C4-2B (cell line): Measurements from ENCODE around the gene PKN3.

Source experiments
- H3K27ac ChIP-seq: fragments of 450-650 bp; 2 replicates; pipeline ENCODE4 v1.5.1; 2017
- ZFX ChIP-seq: fragments of 450-650 bp; IDR thresholded peaks from 2 replicates; pipeline ENCODE4 v1.6.1; 2017
- TF ChIP-seq, protein P1 (sequence below): fragments of 450-650 bp; conservative IDR thresholded peaks from 2 replicates; pipeline ENCODE4 v1.5.1; 2017; ENCODE audit warnings: mild to moderate bottlenecking

The PKN3 gene

DNA sequence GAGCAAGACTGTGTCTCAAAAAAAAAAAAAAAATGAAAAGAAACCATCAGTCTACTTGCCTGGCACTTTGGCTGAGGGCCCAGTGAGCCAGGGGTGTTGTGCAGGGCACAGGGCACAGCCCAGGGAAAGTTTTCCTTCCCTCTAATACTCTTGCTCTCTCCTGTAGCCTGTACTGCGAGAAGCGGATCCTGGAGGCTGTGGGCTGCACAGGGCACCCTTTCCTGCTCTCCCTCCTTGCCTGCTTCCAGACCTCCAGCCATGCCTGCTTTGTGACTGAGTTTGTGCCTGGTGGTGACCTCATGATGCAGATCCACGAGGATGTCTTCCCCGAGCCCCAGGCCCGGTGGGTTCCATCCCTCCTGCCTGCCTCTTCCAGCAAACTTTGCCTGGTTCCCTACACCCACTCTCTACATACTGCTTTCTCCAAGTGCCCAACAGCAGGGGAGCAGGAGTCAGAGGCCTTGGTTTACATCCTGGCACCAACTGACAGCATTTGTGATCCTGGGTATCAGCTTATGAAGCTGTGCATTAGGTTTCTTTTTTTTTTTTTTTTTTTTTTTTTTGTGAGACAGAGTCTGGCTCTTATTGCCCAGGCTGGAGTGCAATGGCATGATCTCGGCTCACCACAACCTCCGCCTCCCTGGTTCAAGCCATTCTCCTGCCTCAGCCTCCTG lies 14.4 kb downstream of the PKN3 start:
- no peak overlapping the region for H3K27ac ChIP-seq
- TF ChIP-seq, protein P1, sequence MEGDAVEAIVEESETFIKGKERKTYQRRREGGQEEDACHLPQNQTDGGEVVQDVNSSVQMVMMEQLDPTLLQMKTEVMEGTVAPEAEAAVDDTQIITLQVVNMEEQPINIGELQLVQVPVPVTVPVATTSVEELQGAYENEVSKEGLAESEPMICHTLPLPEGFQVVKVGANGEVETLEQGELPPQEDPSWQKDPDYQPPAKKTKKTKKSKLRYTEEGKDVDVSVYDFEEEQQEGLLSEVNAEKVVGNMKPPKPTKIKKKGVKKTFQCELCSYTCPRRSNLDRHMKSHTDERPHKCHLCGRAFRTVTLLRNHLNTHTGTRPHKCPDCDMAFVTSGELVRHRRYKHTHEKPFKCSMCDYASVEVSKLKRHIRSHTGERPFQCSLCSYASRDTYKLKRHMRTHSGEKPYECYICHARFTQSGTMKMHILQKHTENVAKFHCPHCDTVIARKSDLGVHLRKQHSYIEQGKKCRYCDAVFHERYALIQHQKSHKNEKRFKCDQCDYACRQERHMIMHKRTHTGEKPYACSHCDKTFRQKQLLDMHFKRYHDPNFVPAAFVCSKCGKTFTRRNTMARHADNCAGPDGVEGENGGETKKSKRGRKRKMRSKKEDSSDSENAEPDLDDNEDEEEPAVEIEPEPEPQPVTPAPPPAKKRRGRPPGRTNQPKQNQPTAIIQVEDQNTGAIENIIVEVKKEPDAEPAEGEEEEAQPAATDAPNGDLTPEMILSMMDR = no peak
- TF ChIP-seq ZFX = no peak

- TF ChIP-seq, protein P1 = no peak
- no peak for TF ChIP-seq ZFX
- H3K27ac ChIP-seq = no peak overlapping the region
These were observed 15.7 kb downstream of the PKN3 start for GRCh38 chr9:128718047-128718446.

GRCh38 chr9:128718475-128718874 lies 16.2 kb downstream of the PKN3 start:
- no peak overlapping the region for H3K27ac ChIP-seq

GRCh38 chr9:128719919-128720605 lies 17.8 kb downstream of the PKN3 start:
- TF ChIP-seq, protein P1 = no peak
- no peak for TF ChIP-seq ZFX
- no peak overlapping the region for H3K27ac ChIP-seq

More at GRCh38 chr9:128718475-128718874, 16.2 kb downstream of the PKN3 start:
- TF ChIP-seq ZFX = no peak
- TF ChIP-seq, protein P1 = no peak

DNA sequence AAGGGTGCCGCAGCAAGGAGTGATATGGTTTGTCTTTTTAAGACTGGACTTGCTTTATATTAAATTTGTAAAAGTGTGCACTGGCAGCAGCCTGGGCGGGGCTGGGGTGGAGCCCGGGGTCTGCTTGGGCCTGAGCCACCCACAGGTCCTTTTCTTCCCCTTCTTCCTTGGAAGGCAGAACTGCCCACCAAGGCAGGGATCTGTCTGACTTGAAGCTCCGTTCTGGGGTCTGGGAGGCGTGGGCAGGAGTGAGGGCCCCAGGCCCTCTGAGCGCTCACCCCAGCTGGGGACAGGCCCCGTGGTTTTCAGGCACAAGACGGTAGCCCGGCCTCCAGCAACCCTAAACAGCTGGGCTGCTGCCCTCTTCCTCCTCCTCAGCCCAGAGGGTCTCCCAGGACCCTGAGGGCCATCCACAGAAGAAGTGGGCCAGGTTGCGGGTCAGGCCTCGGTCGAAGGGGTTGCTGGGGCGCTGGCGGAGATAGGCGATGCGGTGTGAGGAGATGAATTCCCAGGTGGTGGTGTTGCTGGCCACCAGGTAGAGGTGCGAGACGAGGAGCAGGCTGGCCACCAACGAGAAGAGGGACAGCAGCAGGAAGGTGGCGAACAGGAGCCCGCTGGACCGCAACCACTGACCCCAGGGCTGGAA lies 18.7 kb downstream of the PKN3 start:
- H3K27ac ChIP-seq = no peak overlapping the region
- no peak for TF ChIP-seq ZFX
- TF ChIP-seq, protein P1 = no peak

GRCh38 chr9:128721487-128722010 lies 19.2 kb downstream of the PKN3 start:
- H3K27ac ChIP-seq = no peak overlapping the region

More at GRCh38 chr9:128721487-128722010, 19.2 kb downstream of the PKN3 start:
- TF ChIP-seq, protein P1 = no peak
- no peak for TF ChIP-seq ZFX
